Lower leg skin (tissue), 4 donors: ENCODE measurements around the gene PPA1. TPM values are rescaled to one million over a fixed set of nuclear protein-coding genes. Genes with fewer than 3 reads are reported as not detected.

Experiments
- DNase-seq, 2 donors: peaks; one replicate each; pipeline ENCODE4 v3.0.0-alpha.2; 2019; ENCODE audit warnings: low spot score in 2 of 2
- H3K4me3 ChIP-seq: fragments of 200-600 bp; sonication (generic); 2 replicates; pipeline ENCODE4 v1.5.1; 2017; ENCODE audit warnings: mild to moderate bottlenecking, low read depth; ENCODE audit not compliant: poor library complexity, severe bottlenecking
- CTCF ChIP-seq, 3 donors: fragments of 450-650 bp; IDR thresholded peaks; one replicate each; pipeline ENCODE4 v1.5.1; 2016; ENCODE audit warnings: antibody characterized with exemption in 3 of 3, mild to moderate bottlenecking in 3 of 3, moderate library complexity in 2 of 3
- POLR2A ChIP-seq, 2 donors: fragments of 450-650 bp; IDR thresholded peaks; one replicate each; pipeline ENCODE4 v1.6.1; 2016 to 2017; ENCODE audit warnings: antibody characterized with exemption in 2 of 2, mild to moderate bottlenecking in 1 of 2, moderate library complexity in 1 of 2
- WGBS, 2 donors: methylation state at CpG; one replicate each; pipeline ENCODE4 v1.1.5; 2018; 5-methylcytosine and 5-hydroxymethylcytosine counted together
- intact Hi-C: fragments of 100-400 bp; cut with DNase I; formaldehyde crosslinking; loops from one replicate; pipeline ENCODE4 v1.15.0; 2023; ENCODE audit warnings: low total_unique reads
- total RNA-seq, 4 donors: library from RNA; depleted of rRNA; stranded (reverse); fragments of >200 nt; gene quantifications; one replicate each; pipeline ENCODE4 v1.1.0, GENCODE V29; 2016

The PPA1 gene
- total RNA-seq, 4 donors from 2014 or later, result 69.7 to 147 (median 96.9) TPM

GRCh38 chr10:70178139-70178725, 55.0 kb downstream of the PPA1 start:
- no peak for TF ChIP-seq POLR2A (IDR thresholded peaks at IDR 0.05)
- no peak for TF ChIP-seq CTCF (IDR thresholded peaks at IDR 0.05)
- 82 to 86% methylated on average over 4 of the region's 4 CpGs for WGBS, 2 donors
- intact Hi-C loops, result no loop called here
- no peak overlapping the region for H3K4me3 ChIP-seq
- no peak for DNase-seq

- DNase-seq, result no peak
- 88% methylated on average over 6 of the region's 6 CpGs for WGBS, 2 donors
- TF ChIP-seq POLR2A (IDR thresholded peaks at IDR 0.05), result no peak
- no peak for TF ChIP-seq CTCF (IDR thresholded peaks at IDR 0.05)
- intact Hi-C loops, result no loop called here
- H3K4me3 ChIP-seq, result no peak overlapping the region
These were observed 56.8 kb downstream of the PPA1 start for GRCh38 chr10:70176441-70176840.

- no peak overlapping the region for H3K4me3 ChIP-seq
- no peak for DNase-seq
- 94 to 96% methylated on average over 3 of the region's 3 CpGs for WGBS, 2 donors
- TF ChIP-seq CTCF (IDR thresholded peaks at IDR 0.05), result no peak
- intact Hi-C loops, result no loop called here
These were observed 57.7 kb downstream of the PPA1 start for GRCh38 chr10:70175516-70175915.

- TF ChIP-seq POLR2A (IDR thresholded peaks at IDR 0.05) (no peak), CTCF (IDR thresholded peaks at IDR 0.05) (no peak)
- intact Hi-C loops, result no loop called here
- DNase-seq, result no peak
- 31 to 44% methylated on average over 4 of the region's 4 CpGs for WGBS, 2 donors
- H3K4me3 ChIP-seq, result no peak overlapping the region
These were observed 59.0 kb downstream of the PPA1 start for GRCh38 chr10:70174058-70174741.

- WGBS, 2 donors, result 0 to 1% methylated on average over 28 of the region's 40 CpGs
- TF ChIP-seq CTCF (IDR thresholded peaks at IDR 0.05) (no peak), POLR2A (IDR thresholded peaks at IDR 0.05) (no peak)
- peak overlapping the region; percentile 67 for H3K4me3 ChIP-seq
- intact Hi-C loops, result no loop called here
- DNase-seq, result peak in 1 of 2 donors; percentile 45
These were observed 63.4 kb downstream of the PPA1 start for GRCh38 chr10:70169649-70170364.
